Thyroid gland (tissue), 4 donors: ENCODE measurements around the gene SYNPO2.
"Not testable (repeated sequence)": the region's sequence is repeated elsewhere in the genome, so short reads cannot be mapped to it uniquely, and the experiment has no call there.

Experiments
- CTCF ChIP-seq, 6 experiments: fragments of 200-600 bp in 3 of 6; fragments of 450-650 bp in 3 of 6; sonication (generic) in 3 of 6; IDR thresholded peaks; one replicate each; pipeline ENCODE4 v1.5.1; 2016 to 2019; ENCODE audit warnings: antibody characterized with exemption in 6 of 6, mild to moderate bottlenecking in 2 of 6, inconsistent platforms in 1 of 6, moderate library complexity in 1 of 6
- POLR2A ChIP-seq, 2 donors: fragments of 450-650 bp; IDR thresholded peaks; one replicate each; pipeline ENCODE4 v1.6.1; 2017; ENCODE audit warnings: antibody characterized with exemption in 2 of 2, mild to moderate bottlenecking in 2 of 2, moderate library complexity in 1 of 2

GRCh38 chr4:118878507-118878906 lies 10.1 kb upstream of the SYNPO2 start:
- TF ChIP-seq POLR2A, CTCF (IDR thresholded peaks at IDR 0.05): not testable (repeated sequence)
